ENCODE data around the gene TSPAN7.

GRCh38 chrX:38678183-38678582, 116.8 kb downstream of the TSPAN7 start:
- TF ChIP-seq POLR2AphosphoS5 (IDR thresholded peaks at IDR 0.05; ENCODE audit: low read depth, low read length) (no peak), REST (IDR thresholded peaks at IDR 0.05; ENCODE audit: insufficient read depth in 1 of 2, low read depth in 2 of 2, low read length in 2 of 2) (no peak)

Data from PFSK-1 (cell line).